ENCODE data around the gene SAFB. TPM values are rescaled to one million over a fixed set of nuclear protein-coding genes. Genes with fewer than 3 reads are reported as not detected.

The SAFB gene
- total and polyA plus RNA-seq, 12 donors = 42.8 to 72.5 (median 50.2) TPM

- Histone ChIP-seq H3K27me3 (no peaks in the 10 kb centered on the region), H3K27ac (no peak overlapping the region), H3K36me3 (peaks cover 4 to 100% (median 93%) of the 10 kb centered on the region in 9 donors), H3K4me3 (no peak overlapping the region), H3K9me3 (no peaks in the 10 kb centered on the region), H3K4me1 (no peaks in the 10 kb centered on the region)
- ATAC-seq (no peak), DNase-seq (no peak)
- intact Hi-C loops (cut with DNase I) = no loop called here
- no peak for TF ChIP-seq CTCF (IDR thresholded peaks at IDR 0.05)
- WGBS, 2 donors = 57 to 73% methylated on average over 5 of the region's 5 CpGs
Measured at GRCh38 chr19:5654931-5655330, 32.0 kb downstream of the SAFB start.

GRCh38 chr19:5655412-5655811 is 32.5 kb downstream of the SAFB start:
- no peaks in the 10 kb centered on the region for H3K4me1 ChIP-seq
- no peaks in the 10 kb centered on the region for H3K9me3 ChIP-seq
- H3K36me3 ChIP-seq = peaks cover 0 to 100% (median 92%) of the 10 kb centered on the region in 9 donors
- H3K27me3 ChIP-seq = no peaks in the 10 kb centered on the region
- ATAC-seq (no peak), DNase-seq (no peak)
- no peak overlapping the region for H3K4me3 ChIP-seq
- TF ChIP-seq CTCF (IDR thresholded peaks at IDR 0.05) = no peak
- 80 to 88% methylated on average over 5 of the region's 5 CpGs for WGBS, 2 donors
- no peak overlapping the region for H3K27ac ChIP-seq
- intact Hi-C loops (cut with DNase I) = no loop called here

- peak in 2 of 8 donors; percentile 36 to 39 for ATAC-seq
- Histone ChIP-seq H3K36me3 (peaks cover 18 to 100% (median 91%) of the 10 kb centered on the region in 9 donors), H3K27ac (no peak overlapping the region), H3K9me3 (no peaks in the 10 kb centered on the region), H3K4me3 (no peak overlapping the region), H3K4me1 (no peaks in the 10 kb centered on the region), H3K27me3 (no peaks in the 10 kb centered on the region)
- intact Hi-C loops (cut with DNase I) = no loop called here
- WGBS, 2 donors = 97 to 98% methylated on average over 42 of the region's 42 CpGs
- no peak for DNase-seq
- no peak for TF ChIP-seq CTCF (IDR thresholded peaks at IDR 0.05)
Measured at GRCh38 chr19:5661483-5661882, 38.6 kb downstream of the SAFB start.

GRCh38 chr19:5663904-5664303 is 41.0 kb downstream of the SAFB start:
- intact Hi-C loops (cut with DNase I) = no loop called here
- Histone ChIP-seq H3K36me3 (peaks cover 19 to 100% (median 89%) of the 10 kb centered on the region in 9 donors), H3K9me3 (no peaks in the 10 kb centered on the region), H3K27me3 (no peaks in the 10 kb centered on the region), H3K4me1 (no peaks in the 10 kb centered on the region), H3K27ac (no peak overlapping the region), H3K4me3 (no peak overlapping the region)
- WGBS, 2 donors = 94 to 95% methylated on average over 17 of the region's 17 CpGs
- ATAC-seq (no peak), DNase-seq (no peak)
- TF ChIP-seq CTCF (IDR thresholded peaks at IDR 0.05) = no peak
